Measurements from ENCODE around the gene HMGCR.

DNA sequence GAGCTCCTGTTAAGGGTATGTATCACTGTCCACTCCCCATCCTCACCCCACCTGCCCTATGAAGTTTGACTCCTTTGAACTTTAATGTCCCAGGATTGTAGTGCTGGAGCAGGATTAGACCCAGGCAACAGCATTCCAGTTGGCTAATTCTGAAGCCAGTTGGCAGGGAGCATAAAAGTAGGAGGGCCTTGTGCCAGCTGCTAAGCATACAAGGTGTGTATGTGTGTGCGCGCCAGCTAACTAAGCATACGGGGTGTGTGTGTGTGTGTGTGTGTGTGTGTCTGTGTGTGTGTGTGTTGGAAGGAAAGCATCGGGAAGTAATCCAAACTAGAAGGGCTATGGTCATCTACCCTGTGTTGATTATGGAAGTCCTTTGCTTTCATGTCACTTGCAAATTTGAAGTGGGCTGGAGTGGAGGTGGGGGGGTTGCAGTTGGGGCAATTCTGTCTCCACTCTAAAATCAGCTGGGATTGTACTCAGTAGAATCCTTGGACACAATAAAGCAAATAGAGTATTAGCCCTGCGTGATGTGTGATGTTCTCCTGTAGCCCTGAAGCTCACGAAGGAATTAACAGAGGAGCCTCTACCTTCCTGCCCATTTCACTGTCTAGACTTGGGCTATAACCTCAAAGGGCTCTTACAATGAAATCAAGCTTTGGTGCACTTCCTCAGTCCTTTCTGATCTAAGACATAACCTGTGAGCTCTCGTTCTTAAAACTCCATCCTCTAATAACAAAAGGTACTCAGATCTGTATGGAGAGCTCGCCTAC lies 26.9 kb downstream of the HMGCR start:
- TF ChIP-seq POLR2A (IDR thresholded peaks at IDR 0.05) = no peak
- TF ChIP-seq, protein P1, sequence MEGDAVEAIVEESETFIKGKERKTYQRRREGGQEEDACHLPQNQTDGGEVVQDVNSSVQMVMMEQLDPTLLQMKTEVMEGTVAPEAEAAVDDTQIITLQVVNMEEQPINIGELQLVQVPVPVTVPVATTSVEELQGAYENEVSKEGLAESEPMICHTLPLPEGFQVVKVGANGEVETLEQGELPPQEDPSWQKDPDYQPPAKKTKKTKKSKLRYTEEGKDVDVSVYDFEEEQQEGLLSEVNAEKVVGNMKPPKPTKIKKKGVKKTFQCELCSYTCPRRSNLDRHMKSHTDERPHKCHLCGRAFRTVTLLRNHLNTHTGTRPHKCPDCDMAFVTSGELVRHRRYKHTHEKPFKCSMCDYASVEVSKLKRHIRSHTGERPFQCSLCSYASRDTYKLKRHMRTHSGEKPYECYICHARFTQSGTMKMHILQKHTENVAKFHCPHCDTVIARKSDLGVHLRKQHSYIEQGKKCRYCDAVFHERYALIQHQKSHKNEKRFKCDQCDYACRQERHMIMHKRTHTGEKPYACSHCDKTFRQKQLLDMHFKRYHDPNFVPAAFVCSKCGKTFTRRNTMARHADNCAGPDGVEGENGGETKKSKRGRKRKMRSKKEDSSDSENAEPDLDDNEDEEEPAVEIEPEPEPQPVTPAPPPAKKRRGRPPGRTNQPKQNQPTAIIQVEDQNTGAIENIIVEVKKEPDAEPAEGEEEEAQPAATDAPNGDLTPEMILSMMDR (IDR thresholded peaks at IDR 0.05) = no peak

Data from adrenal gland (tissue), 5 donors.